AG08396 (cell line): ENCODE measurements around the gene SZT2.
A peak's percentile ranks its signal among the peaks of the same experiment; 100 is the strongest.
"Not testable (repeated sequence)": the region's sequence is repeated elsewhere in the genome, so short reads cannot be mapped to it uniquely, and the experiment has no call there.

Experiments
- DNase-seq: peaks from one replicate; pipeline ENCODE4 v3.0.0; 2012; ENCODE audit warnings: low spot score, mixed read lengths

The SZT2 gene

DNA sequence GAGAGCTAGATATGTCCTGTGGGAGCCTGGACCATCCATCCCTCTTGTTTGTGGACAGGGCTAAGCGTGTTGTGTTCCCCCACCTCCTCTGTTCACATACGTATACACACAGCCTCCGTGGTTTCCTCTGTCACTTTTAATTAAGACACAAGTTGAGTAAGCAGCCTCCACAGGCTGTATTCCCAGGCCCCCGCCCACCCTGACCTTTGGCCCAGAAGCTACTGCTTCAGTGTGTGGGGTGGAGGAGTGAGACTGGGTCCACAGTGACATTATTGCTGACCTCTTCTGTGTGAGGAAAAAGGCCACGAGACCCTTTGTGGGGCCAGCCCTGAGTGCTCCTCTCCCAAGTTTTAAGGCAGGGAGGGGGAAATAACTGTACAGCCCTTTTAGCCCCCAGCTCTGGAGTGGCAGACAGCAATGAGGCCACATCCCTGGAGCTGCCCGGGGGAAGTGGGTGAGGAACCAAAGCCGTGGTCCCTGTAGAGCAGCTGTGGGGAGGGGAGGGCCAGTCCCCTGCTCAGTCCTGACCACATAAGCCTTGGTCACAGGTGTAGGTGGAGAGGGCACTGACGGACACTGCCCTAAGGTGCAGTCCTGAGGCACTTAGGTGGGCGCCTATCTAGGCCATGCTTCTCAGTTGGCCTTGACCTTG is 26.3 kb upstream of the SZT2 start:
- no peak for DNase-seq

DNA sequence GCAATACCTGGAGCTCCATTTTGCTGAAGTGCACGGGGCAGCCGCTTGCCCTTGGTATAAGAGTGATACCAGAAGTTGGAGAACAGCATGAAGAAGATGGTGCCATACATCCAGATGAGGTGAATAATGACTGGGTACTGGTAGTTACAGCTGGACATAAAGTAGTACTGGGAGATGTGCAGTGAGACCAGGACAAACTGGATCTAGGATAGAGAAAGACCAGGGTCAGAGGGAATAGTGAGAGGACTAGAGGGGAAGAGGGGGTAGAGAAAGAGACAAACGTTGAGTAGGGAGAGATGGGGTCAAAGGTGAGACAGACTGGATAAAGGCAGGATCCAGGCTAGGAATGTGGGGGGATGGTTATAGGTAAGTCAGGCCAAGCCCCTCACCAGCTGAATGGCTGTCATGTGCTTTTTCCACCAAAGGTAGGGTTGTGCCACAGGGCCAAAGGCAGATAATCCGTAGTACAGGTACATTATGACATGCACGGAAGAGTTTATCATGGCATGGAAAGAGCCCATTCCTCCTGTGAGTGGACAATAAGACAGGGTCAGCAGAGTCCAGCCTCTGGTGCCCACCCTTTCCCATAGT is 25.7 kb upstream of the SZT2 start:
- no peak for DNase-seq

DNA sequence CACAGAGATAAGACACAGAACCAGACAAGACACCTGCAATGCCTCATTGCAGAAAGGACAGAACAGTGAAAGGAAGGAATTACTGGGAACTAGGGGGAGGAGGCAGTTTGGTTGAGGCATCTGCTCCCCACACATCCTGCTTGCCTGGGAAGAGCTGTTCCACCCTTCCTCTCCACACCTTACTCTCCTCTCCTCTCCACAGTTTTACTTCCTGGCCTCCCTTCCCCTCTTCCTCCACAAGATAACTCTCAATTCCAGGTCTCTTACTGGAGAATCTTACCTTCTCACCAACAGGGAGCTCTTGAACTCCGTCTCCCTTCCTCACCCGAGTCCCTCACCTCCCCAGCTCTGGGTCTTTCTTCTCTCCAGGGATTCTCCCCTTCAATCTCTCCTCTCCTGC is 24.0 kb upstream of the SZT2 start:
- no peak for DNase-seq

DNA sequence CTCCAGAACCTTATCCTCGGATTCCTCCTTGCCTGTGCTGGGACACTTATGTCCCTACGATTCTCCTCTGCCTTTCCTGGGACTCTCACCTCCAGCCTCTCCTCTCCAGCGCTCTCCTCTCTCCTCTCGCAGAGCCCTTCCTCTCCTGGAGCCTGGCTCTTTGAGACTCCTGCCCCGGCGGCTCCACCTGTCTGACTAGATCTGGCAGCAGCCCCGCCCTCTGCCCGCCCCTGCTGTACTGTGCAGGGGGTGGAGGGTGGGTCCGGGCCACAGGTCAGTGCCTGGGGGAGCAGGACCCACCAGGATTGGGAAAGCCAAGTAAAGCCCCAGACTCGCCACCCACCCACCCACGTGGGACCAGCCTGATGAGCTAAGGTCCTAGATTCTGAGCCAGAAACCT is 23.5 kb upstream of the SZT2 start:
- no peak for DNase-seq

DNA sequence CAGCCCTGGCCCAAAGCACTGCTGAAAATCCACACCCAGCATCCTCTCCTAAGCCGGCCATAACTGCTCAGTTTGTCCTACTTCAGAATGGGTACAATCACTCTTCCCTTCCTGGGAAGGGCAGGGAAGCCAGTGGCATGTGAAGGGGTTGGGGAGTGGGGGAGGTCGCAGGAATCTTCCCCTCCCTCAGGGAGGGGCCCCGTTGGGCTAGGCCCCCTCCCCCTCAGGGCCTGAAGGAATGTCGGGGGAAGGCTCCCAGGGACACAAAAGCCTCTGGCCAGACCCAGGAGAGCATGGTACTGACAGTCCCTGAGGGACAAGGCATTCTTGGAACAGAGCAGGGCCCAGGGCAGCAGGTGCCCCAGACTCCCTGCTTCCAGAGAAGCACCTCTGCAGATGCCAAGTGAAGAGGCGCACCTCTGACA is 23.1 kb upstream of the SZT2 start:
- DNase-seq, result peak; percentile 33

DNA sequence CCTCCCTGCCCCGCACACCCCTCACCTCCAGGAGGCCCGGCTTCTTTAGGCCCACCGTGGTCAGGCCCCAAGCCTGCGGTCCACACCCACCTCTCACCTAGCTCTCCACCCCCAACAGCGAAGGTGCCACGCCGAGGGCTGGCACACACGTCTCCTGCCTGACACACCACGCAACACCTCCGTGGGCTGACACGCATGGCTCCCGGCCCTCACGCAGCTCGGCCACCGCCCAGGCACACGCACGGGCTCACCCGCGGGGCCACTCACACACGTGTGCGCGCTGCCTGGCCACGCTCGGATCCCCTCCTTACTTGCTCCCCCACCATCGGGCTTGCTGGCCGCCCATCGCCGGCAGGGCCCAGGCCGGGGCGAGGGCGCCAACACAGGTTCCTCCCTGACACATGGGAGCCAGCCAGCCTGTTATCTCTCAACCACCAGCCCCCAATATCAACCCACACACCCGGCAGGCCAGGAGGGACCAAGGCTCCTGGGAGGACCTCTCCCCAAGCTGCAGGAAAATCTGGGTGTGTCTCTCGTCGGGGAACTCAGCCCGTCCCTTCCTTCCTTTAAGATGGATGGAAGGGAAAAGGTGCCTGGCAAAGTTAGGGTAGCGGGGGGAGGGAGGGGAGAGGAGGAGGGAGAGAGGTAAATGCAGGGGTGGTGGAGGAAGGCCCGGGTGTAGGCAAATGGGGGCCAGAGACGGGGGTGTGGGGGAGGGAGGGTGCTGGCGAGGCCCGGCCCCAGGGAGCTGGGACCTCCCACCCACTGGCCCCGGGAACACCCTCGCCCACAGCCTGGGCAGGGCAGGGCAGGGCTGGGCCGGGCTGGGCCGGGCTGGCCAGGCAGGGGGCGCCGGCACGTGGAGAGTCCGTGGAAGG is 22.4 kb upstream of the SZT2 start:
- peak; percentile 50 for DNase-seq

DNA sequence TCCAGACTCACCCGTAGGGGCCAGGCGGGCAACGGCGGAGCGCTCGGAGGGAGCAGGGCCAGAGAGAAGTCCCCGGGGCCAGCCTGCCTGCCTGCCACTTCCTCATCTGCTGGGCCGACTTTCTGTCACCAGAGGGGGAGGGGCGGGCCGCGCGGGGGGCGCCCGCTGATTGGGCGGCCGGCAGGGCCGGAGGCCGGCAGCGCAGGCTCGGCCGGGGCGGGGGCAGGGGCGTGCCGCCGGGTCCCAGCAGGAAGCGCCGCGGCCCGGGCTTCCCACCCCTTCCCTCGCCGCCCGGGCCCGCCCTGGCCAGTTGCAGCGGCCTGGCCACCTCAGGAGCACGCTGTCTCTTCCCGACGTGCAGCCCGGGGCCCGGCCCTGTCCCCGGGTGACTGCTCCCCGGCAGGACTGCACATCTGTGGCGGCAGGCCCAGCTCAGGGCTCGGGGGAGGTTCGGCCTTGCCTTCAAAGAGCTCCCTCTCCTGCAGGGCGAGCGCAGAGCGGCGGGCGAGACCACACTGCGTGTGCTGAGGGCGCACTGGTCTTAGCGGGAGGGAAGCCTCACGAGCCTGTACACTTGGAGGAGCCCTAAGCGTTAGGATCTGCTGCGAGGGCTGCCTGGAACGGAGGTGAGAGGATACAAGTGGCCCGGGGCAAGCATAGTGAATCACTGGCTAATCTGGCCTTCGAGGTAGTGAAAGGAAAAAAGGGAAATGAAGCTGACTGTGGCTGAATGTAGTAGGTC is 21.6 kb upstream of the SZT2 start, which contains the start of gene ELOVL1:
ELOVL1 (minus strand) TSS at position 108 of the 742 bp plus-strand sequence. CDS start 2,402 bp downstream, outside the sequence.
- DNase-seq, result peak; percentile 97

DNA sequence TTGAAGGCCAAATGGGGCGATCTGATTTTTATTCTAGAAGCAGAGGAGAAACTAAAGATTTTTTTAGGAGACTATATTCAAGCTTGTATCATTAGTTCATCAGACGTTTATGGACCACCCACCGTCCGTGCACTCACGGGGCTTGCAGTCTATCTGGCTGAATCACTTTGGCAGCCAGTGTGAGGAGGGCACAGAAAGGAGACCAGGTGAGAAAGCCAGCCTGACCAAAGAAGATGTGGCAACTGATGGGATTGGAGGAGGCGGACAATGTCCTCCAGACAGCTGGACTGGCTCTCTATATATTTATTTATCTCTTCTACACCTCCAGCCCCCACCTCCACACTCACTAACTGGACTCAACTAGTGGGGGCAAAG is 21.1 kb upstream of the SZT2 start:
- DNase-seq, result no peak

DNA sequence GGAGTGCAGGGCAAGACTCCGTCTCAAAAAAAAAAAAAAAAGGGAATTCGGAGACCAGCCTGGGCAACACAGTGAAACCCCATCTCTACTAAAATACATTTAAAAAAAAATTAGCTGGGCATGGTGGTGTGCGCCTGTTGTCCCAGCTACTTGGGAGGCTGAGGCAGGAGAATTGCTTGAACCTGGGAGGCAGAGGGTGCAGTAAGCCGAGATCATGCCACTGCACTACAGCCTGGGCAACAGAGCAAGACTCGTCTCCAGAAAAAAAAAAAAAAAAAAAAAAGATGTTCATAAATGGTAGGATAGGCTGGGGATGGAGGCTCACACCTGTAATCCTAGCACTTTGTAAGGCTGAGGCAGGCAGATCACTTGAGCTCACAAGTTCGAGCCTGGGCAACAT is 19.9 kb upstream of the SZT2 start:
- not testable (repeated sequence) for DNase-seq

DNA sequence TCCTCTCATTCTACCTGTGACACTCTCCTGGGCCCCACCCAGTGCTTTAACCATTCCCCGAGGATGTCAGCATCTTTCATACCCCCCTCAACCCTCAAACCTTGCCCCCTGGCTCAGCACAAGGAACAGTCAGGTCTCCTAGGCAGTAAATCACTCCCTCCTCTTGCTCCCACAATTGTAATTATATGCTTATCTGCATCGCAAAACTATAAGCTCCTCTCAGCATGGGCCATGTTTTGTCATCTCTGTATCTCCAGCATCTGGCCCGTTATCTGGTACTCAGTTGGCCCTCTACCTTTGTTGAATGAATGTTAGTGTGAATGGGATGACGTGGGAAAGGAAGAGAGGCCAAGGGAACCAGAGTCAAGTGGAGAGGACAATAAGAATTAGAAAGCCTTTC is 19.1 kb upstream of the SZT2 start:
- no peak for DNase-seq

DNA sequence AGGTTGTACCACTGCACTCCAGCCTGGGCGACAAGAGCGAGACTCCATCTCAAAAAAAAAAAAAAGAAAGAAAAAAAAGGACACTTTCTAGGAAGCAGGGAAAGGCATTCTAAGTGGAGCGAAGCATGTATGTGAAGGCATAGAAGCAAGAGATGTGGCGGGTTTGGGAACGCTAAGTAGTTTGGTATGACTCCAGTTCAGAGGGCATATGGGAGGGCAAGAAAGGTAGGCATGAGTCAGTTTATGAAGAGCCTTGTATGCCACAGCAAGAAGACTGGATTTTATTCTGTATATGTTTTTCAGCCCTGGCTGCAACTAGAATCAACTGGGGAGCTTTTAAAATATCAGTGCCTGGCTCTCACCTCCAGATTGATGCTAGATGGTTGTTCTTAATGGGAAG is 17.5 kb upstream of the SZT2 start:
- DNase-seq, result no peak

DNA sequence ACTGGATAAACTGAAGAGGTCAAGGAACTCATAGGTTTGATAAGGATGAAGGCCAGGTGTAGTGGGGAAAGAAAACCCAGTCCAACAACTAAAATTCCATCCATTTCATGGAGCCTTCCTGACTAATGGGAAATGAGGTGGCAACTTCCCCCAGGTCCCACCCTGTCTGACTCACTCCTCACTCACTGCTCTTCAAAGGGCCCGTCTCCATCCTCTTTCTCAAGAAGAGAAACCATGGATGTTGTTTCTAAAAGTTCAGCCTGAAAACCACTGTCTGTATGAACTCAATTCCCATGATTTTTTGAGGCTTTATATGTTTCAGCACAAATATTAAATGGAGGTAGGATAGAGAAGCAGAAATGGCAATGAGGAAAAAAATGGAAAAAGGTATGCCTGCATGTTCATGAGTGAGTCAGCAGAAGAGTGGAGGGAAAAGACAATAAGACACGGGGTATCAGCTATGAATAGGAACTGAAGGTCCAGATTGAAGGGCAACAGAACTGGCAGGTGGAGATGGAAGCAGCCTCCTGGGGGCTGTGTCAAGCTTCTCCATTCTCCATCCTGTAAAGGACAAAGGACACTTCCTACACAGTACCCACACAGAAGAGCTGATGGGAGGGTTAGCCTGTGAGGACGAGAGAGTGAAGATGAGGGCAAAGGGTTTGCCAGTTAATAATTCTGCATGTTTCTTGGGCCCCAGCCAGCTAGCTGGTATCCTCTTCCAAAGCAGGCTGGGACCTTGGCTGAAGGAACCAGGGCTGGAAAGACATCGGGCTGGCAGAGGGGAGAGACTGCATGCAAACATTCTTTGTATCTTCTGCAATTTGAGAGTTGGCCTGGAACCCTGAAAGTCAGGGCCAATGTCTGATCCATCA is 16.4 kb upstream of the SZT2 start:
- DNase-seq, result peak; percentile 62

DNA sequence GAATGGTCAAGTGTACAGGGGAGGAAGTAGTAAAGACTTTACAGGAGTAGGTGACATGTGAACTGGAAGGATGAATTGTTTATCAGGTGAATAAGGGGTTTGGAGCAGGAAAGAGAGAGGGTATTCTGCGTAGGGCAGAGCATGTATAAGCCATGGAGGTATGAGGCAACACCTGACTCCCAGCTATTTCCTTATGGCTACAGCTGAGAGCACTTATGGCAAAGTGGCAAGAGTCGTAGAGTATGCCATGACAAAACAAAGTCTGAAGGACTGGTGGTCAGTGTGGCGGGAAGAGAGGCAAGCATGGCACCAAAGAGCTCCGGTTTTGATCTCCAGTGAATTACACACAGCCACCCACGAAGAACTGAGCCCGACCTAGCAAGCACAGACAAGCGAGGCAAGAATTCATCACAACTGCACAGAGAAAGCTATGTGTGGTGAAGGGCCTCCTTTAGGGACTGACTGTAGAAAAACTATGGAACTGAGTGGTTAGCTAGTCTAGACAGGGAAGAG is 12.9 kb upstream of the SZT2 start:
- DNase-seq, result no peak

DNA sequence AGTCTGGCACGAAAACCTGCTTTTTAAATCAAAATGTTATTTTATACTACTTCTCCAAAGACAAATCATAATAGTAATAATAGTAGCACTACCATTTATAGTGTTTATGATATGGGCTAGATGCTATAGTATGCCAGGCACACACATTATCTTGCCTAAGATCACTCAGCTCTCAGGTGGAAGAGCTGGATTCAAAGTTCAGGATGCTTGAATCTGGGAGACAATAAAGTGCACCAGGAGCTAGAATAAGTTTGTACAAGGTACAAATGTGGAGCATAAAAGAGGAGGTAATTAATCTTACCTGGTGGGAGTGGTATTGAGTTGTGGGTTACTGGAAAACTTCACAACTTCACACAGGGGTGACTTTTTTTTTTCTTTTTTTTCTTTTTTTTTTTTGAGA is 11.9 kb upstream of the SZT2 start:
- DNase-seq, result no peak

DNA sequence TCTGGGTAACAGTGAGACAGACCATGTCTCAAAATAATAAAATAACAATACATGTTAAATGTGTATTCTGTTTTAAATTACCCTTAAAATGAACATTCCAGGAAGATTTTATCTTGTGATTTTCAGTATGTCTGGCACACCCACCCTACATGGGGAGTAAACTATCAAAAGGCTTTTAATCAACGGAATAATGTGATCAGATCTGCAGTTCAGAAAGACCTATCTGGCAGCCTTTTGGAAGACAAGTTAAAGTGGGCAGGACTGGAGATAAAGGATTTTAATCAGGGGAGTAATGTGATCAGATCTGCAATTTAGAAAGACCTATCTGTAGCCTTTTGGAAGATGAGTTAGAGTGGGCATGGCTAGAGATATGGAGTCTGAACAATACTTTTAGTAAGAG is 10.2 kb upstream of the SZT2 start:
- DNase-seq, result no peak

DNA sequence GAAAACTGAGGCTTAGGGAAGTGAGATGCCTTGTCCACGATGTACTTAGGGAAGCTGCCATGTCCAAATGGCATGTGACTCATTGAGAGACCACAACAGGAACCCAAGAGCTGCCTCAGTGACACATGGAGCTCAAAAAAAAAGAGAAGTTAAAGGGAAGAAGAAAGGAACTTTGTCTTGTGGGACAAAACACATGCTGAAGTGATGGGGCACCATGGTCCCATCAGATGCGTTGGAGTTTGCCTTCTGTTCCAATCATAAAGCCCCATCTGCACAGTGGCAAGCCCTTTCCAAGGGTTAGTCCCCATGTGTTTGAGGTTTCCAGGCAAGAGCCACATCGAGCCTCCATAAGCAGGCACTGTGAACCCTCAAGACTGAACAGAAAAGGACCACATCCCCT is 8.1 kb upstream of the SZT2 start:
- no peak for DNase-seq

DNA sequence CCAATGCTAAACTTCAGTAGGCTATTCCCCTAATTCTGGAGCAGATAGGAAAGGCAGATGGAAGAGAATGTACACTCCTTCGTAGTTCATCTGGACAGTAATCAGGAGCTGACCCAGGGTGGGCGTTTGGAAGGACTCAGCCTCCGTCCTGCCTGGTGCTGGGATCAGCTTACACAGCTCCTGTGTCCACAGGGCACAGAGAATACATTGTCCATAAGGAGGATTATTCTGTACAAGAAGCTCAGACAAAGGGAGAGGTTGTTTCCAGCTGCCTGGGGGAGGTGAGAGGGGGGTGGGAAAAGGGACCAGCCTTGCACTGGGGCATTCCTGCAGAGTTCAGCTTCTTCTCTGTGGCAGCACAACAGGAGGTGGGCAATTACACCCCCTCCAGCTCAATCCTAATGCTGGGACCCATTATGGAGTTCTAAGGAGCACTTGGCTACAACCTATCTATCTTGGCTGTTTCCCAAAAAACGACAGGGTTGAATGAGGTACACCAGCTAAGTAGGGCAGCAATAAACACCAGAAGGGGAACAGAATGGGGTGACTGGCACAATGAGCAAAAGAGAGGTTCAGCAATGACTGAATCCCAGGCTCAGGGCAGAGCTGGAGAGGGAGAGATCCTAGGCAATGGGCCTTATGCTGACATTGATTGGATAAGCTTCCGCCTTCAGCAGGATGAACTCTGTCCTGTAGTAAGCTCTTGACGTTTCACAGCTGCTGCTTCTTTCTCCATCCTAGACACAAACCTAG is 7.5 kb upstream of the SZT2 start:
- DNase-seq, result no peak

DNA sequence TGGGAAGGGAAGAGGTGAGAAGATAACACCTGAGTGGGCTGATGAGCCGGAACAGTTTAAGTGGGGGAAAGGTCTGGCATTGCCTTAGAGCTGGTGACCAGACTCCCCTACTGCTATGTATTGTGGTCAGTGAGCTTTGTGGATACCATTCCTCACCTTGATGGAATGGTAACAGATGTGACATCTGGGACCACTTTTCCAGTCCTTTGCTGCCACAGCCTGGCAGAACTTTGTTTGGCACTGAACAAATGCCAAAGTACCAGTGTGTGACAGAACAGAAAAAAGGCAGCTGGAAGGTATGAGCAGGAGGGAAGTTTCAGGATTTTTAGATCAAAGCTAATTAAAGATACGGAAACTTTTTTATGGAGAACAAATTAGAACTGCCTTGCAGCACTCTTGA is 6.2 kb upstream of the SZT2 start:
- DNase-seq, result no peak

DNA sequence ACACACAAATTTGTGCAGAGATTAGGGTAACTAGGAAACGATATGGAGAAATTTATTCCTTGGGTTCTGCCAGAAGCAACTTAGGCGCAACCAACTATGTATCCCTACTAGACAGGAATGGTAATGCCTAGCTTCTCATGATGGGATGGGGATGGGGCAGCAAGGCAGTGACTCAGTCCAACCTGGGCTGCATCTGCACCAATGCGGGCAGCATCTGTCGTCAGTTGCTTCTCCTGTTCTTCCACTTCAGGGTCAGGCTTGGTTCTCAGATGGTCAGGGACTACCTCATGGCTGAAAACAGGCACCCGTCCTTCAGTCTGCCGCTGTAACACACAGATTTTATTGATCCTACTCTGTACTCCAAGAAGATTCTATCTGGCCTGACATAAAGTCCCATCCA is 3.0 kb upstream of the SZT2 start:
- no peak for DNase-seq

DNA sequence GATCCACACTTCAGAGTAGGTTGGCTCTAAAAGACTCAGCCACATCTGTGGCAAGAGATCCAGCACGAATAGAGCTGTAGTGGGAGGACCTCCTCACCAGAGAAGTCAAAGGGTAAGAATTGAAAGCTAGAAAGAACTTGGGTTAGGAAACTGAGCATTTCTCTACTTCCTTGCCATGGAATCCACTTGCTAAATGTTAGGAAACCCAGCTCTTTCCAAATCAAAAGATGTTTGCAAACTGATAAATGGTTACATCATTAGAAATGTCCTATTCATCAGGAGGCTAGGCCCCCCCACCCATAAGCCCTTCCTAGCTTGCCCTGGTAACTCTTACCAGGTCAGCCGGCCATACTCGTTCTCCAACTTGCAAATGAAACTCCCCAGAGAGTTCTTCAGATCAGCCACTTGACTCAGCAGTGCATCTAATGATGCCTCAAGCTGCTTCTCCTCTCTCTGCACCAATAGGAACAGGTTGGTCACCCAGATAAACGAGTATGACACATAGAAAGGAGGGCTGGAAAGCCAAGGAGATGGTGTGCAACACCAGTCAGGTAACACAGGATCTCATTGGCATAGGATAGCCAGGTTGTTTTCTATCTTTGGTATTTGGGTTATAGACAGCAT is 1.6 kb upstream of the SZT2 start:
- DNase-seq, result no peak
